M059J (cell line): ENCODE results near the gene OGFOD2. TPM values are rescaled to one million over a fixed set of nuclear protein-coding genes. Genes with fewer than 3 reads are reported as not detected.

ENCODE experiments used
- DNase-seq: peaks from one replicate; pipeline ENCODE4 v3.0.0-alpha.2; 2012; ENCODE audit warnings: low read depth
- total RNA-seq: library from RNA; depleted of rRNA; stranded (reverse); fragments of >200 nt; shearing (Covaris generic); gene quantifications from 2 replicates; pipeline ENCODE4 v1.2.3, GENCODE V29; 2014

The OGFOD2 gene
- total RNA-seq, 1 experiment from 2014 or later: 13.0 TPM

- DNase-seq: no peak
Observed at GRCh38 chr12:122988612-122989212, 13.7 kb downstream of the OGFOD2 start.

DNA sequence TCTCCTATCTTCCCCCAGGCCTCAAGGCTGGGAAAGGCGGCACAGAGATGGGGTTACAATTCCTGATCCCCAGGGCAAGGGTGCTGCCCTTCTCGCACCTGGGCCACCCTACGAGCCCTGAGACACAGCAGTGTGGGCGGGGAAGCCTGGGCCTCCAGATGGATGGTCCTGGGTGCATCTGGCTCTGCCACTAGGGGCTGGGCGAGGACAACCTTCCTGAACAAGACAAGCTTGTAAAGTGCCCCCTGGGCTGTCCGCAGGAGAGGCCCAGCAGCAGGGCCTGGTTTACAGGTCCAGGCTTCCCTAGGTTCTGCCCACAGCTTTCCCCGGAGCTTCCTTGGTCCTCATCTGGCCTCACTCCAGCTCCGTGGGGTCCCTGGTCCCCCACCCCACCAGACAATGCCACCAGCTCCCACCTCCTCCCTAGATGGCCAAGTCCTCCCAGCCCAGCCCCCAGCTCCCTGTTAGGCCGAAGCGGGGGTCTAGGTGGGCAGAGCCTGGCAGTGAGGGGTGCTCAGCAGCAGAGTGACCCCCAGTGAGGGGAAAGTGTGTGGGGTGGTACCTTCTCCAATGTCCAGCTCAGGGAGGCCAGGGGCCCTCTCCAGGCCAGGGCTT, 14.3 kb downstream of the OGFOD2 start:
- DNase-seq: no peak

DNA sequence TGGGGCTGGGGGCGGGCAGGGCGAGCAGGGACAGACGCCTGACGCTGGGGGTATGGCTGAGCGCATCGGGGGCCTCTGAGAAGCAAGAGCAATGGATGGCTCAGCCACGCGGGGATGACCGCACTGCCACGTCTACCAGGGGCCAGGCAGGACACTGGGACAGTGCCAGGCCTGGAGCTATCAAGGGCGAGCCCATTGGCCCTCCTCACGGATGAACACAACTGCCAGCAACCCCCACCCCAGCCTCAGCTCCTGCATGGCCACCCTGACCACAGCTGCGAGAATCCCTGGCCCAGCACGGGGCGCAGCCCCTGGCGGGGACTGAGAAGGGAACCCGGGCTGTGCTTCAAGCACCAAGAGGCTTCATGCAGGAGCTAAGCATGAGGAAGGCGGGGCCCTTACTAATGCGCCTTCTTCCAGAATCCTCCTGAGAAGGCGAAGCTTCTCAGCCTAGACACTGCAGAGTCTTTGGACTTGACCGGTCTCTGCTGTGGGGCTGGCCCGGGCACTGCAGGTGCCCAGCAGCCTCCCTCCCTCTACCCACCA, 14.9 kb downstream of the OGFOD2 start:
- no peak for DNase-seq

GRCh38 chr12:122990561-122990960, 15.5 kb downstream of the OGFOD2 start:
- DNase-seq: no peak

- no peak for DNase-seq
Observed at GRCh38 chr12:122990961-122991622, 16.0 kb downstream of the OGFOD2 start.

- no peak for DNase-seq
Observed at GRCh38 chr12:122991623-122992275, 16.7 kb downstream of the OGFOD2 start.

DNA sequence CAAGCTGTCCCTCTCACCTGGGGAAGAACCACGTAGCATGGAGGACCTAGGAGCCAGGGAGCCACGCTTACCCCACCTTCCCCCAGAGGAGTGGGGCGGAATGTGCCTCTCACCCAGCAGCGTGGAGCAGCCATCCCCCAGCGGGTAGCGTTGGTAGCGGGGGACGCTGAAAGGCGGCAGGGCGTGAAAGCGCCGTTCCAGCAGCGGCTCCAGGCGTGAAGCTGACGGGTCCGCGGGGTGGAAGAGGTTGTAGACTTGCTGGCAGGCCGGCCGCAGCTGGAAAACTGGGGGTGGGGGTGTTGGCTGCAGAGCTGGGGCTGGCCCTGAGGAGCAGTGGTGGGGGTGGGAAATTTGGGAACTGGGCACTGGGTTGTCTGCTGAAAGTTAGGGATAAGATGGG, 17.3 kb downstream of the OGFOD2 start:
- no peak for DNase-seq

DNA sequence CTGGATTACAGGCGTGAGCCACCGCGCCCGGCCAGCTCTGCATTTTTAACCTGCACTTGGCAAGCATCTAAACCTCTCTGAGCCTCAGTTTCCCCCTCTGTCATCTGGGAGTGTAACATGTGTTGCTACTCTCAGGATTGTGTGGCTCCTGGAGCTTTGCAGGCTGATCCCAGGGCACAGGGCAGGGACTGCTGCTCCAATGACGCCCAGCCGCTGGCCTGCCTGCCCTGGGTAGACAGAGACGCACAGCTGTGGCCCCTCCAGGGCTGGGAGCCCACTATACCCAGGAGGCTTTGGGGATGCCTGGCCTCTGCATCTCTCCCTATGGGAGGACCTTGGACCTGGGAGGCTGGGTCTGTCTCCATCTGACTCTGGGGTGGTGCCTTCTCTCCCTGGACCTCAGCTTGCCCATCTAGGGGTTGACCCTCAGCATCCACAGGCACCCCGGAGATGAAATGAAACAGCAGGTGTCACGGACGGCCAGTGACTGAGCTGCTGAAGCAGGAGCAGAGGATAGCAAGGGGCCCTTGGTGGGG, 19.2 kb downstream of the OGFOD2 start:
- no peak for DNase-seq

DNA sequence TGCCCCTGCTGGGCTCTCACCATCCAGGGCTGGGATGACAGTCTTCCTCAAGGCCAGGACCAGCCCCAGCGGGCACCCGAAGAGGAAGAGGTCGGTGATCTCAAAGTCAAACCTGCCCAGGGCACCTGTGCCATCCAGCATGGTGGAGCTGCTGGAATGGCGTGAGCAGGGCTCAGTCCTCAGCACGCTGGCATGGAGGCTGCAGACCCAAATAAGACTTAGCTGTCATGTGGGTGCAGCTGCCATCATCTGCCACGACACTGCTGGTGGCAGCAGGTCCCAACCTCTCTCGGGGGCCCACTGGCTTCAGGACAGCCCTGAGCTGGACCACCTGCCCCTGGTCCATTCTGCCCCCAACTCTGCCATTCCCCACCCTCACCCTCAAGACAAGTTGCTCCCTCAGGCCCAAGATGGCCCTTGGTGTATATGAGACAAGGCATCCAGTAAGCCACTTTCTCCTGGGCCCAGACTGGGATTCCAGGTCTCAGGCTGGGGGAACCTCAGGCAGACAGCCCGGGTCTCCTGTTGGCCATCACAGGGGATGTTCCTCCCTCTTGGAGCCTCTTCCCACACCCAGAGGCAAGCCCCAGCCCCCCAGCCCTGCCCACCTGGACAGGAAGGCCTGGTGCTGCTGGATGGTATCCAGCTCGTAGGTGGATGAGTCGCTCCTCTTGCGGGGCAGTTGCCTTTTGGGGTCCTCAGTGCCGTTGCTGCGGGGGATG, 19.9 kb downstream of the OGFOD2 start:
- no peak for DNase-seq

DNA sequence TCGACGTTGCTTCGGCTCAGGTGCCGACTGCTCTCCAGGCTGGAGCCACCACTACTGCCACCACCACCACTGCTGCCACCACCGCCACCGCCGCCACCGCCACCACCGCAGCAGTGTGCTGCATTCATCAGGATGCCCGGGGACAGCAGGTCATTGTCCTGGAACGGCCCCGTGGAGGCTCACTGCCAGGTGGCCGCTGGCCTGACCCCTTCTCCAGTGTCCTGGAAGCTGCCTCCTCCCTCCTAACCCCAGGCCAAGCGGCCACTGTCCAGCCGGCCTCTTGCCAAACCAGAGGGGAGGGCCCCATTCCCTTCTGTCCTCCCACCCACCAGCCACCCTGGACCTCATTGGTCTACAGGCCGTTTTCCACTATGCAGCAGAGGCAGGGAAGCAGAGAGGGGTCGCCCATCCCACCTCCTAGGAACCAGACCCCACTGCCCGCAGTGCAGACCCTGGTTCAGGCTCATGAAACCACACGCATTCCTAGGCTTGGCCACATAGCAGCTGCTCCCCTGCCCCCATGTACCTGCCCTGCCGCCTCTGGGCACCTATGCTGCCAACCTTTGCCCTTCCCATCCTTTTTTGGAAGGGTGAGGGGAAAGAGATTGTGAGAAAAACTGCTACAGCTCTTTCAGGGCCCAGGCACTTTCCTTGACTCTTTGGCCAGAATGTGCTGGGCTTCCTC, 20.6 kb downstream of the OGFOD2 start:
- no peak for DNase-seq

- no peak for DNase-seq
Observed at GRCh38 chr12:122996188-122996601, 21.2 kb downstream of the OGFOD2 start.

- no peak for DNase-seq
Observed at GRCh38 chr12:122996621-122997342, 21.7 kb downstream of the OGFOD2 start.

GRCh38 chr12:122997343-122998250, 22.6 kb downstream of the OGFOD2 start:
- DNase-seq: no peak

DNA sequence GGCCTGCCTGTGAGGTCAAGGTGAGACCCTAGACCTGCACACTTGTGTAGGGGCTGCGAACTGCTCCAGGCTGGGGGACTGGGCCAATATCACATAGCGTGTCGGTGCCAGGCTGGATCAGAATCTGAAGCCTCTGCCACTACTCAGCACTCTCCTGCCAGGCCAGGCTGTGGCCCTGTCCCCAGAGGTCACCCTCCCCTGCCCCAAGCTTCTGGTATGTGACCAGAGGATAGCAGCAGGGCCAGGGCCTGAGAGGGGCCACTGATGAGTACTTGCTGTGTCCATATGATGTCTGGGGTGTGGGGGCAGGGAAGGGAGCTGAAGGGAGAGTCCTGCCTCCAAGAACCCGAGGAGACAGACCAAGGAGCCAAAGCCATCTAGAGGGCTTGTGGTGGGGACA, 23.3 kb downstream of the OGFOD2 start:
- no peak for DNase-seq

DNA sequence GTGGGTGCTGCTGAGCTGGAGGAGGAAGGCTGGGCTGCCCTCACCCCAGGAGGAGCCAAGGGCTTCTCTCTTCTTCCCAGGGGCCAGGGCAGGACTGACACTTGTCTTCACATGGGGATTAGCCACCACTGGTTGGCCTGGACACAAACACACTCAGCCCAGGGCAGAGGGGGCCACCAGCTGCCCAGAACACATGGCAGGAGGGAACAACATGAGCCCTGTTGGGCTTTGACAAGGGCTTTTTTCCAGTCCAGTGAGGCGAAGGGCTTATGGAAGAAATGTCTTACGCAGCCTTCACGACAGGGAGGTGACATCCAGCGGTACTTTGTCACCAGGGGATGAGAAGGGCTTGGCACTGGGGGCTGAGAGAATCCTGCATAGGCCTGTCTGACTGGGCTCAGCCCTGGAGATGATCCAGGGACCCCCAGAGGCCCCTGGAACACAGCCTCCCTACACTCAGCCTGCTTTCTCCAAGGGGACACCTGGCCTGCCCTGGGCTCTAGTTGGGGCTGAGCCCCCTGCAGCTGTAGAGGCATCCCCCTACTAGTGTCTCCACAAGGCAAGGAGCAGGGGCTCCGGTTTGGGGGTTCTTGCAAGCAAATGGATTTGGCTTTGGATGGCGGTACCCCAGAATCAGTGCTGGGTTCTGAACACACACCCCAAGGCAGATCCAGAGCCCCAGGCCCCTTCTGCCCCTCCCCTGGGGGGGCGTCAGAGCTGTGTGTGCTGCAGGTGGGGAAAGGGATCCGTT, 24.3 kb downstream of the OGFOD2 start:
- DNase-seq: no peak

- no peak for DNase-seq
Observed at GRCh38 chr12:122999986-123000420, 25.0 kb downstream of the OGFOD2 start.

DNA sequence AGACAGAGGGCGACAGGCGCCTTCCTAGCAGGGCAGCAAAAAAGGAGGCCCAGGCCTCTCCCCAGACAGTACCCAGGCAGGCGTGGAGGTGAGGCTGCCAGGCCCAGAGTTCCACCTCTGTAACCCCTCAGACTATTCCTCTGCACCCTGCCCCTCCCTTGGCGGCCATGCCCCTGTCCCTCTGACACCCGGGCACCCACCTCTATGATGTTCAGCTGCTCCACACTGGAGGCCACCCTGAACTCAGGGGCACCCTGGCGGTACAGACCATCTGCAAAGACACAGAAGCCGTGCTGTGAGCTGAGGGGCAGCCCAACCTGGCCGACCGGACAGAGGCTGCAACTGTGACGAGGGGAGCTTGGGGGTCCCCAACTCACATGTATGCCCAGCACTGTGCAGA, 25.5 kb downstream of the OGFOD2 start:
- DNase-seq: no peak

DNA sequence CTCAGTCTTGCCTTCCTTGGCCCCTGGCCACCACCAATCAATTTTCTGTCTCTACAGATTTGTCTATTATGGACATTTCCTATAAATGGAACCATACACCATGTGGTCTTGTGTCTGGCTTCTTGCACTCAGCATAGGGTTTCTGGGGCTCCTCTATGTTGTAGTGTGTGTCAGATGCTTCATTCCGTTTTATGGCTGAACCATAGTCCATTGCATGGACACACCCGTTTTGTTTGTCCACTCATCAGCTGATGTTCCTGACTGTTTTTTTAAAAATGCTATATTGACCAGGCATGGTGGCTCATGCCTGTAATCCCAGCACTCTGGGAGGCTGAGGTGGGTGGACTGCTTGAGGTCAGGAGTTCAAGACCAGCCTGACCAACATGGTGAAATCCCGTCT, 26.4 kb downstream of the OGFOD2 start:
- no peak for DNase-seq
